ENCODE data around the gene ZBTB21. TPM values are rescaled to one million over a fixed set of nuclear protein-coding genes. Genes with fewer than 3 reads are reported as not detected.

ZBTB21 gene
- total RNA-seq, 2 experiments from 2014 or later = 132 to 139 TPM

GRCh38 chr21:42042651-42043050, 32.5 kb upstream of the ZBTB21 start:
- H3K27me3 ChIP-seq (ENCODE audit: control insufficient read depth in 1 of 2, insufficient read depth in 2 of 2, low read length in 2 of 2) = no peaks in the 10 kb centered on the region
- H3K4me3 ChIP-seq (ENCODE audit: low read length) = no peak overlapping the region
- H3K27ac Mint-ChIP-seq = no peak overlapping the region
- H3K36me3 Mint-ChIP-seq (ENCODE audit: low read depth) = no peaks in the 10 kb centered on the region
- DNase-seq (no peak), ATAC-seq (ENCODE audit: poor library complexity) (no peak)
- no peaks in the 10 kb centered on the region for H3K9me3 ChIP-seq (ENCODE audit: control insufficient read depth in 1 of 2, insufficient read depth in 1 of 2, low read length in 2 of 2)
- no peaks in the 10 kb centered on the region for H3K27me3 Mint-ChIP-seq
- ChIA-PET POLR2A (interaction anchor here (0.8 kb wide), 1 partner anchor 20 kb away, joined by 4 read pairs; no protein-coding TSS in a partner anchor), CTCF (no interaction called here)
- H3K4me1 ChIP-seq (ENCODE audit: insufficient read depth, low read length) = no peaks in the 10 kb centered on the region
- intact Hi-C loops (cut with DNase I, micrococcal nuclease) = no loop called here
- no peak for TF ChIP-seq CTCF (IDR thresholded peaks at IDR 0.05)
- no peaks in the 10 kb centered on the region for H3K36me3 ChIP-seq (ENCODE audit: insufficient read depth, low read length)
- H3K27ac ChIP-seq (ENCODE audit: low read depth in 1 of 2, low read length in 2 of 2) = no peak overlapping the region
- no peaks in the 10 kb centered on the region for H3K9me3 Mint-ChIP-seq
- H3K4me3 Mint-ChIP-seq = no peak overlapping the region
- no peaks in the 10 kb centered on the region for H3K4me1 Mint-ChIP-seq (ENCODE audit: low read depth)

GRCh38 chr21:42041711-42042110, 31.6 kb upstream of the ZBTB21 start:
- DNase-seq (no peak), ATAC-seq (ENCODE audit: poor library complexity) (no peak)
- intact Hi-C loops (cut with DNase I, micrococcal nuclease) = no loop called here
- H3K27ac ChIP-seq (ENCODE audit: low read depth in 1 of 2, low read length in 2 of 2) = no peak overlapping the region
- H3K36me3 ChIP-seq (ENCODE audit: insufficient read depth, low read length) = no peaks in the 10 kb centered on the region
- CTCF ChIA-PET = no interaction called here
- H3K4me1 Mint-ChIP-seq (ENCODE audit: low read depth) = no peaks in the 10 kb centered on the region
- H3K27ac Mint-ChIP-seq = no peak overlapping the region
- H3K9me3 Mint-ChIP-seq = no peaks in the 10 kb centered on the region
- no peaks in the 10 kb centered on the region for H3K9me3 ChIP-seq (ENCODE audit: control insufficient read depth in 1 of 2, insufficient read depth in 1 of 2, low read length in 2 of 2)
- H3K27me3 ChIP-seq (ENCODE audit: control insufficient read depth in 1 of 2, insufficient read depth in 2 of 2, low read length in 2 of 2) = no peaks in the 10 kb centered on the region
- H3K4me3 ChIP-seq (ENCODE audit: low read length) = no peak overlapping the region
- POLR2A ChIA-PET = interaction anchor here (1.3 kb wide), 1 partner anchor 21 kb away, joined by 5 read pairs; no protein-coding TSS in a partner anchor
- no peaks in the 10 kb centered on the region for H3K4me1 ChIP-seq (ENCODE audit: insufficient read depth, low read length)
- H3K36me3 Mint-ChIP-seq (ENCODE audit: low read depth) = no peaks in the 10 kb centered on the region
- no peak overlapping the region for H3K4me3 Mint-ChIP-seq
- TF ChIP-seq CTCF (IDR thresholded peaks at IDR 0.05) = no peak
- no peaks in the 10 kb centered on the region for H3K27me3 Mint-ChIP-seq

- no peaks in the 10 kb centered on the region for H3K9me3 ChIP-seq (ENCODE audit: control insufficient read depth in 1 of 2, insufficient read depth in 1 of 2, low read length in 2 of 2)
- H3K4me3 ChIP-seq (ENCODE audit: low read length) = no peak overlapping the region
- Mint-ChIP-seq H3K4me3 (no peak overlapping the region), H3K4me1 (ENCODE audit: low read depth) (no peaks in the 10 kb centered on the region), H3K27ac (no peak overlapping the region), H3K27me3 (no peaks in the 10 kb centered on the region), H3K9me3 (no peaks in the 10 kb centered on the region), H3K36me3 (ENCODE audit: low read depth) (no peaks in the 10 kb centered on the region)
- ATAC-seq (ENCODE audit: poor library complexity) (no peak), DNase-seq (no peak)
- CTCF ChIA-PET = no interaction called here
- intact Hi-C loops (cut with DNase I, micrococcal nuclease) = no loop called here
- H3K27me3 ChIP-seq (ENCODE audit: control insufficient read depth in 1 of 2, insufficient read depth in 2 of 2, low read length in 2 of 2) = no peaks in the 10 kb centered on the region
- no peaks in the 10 kb centered on the region for H3K36me3 ChIP-seq (ENCODE audit: insufficient read depth, low read length)
- POLR2A ChIA-PET = interaction anchor here (1.3 kb wide), 1 partner anchor 21 kb away, joined by 5 read pairs; no protein-coding TSS in a partner anchor
- H3K27ac ChIP-seq (ENCODE audit: low read depth in 1 of 2, low read length in 2 of 2) = no peak overlapping the region
- no peaks in the 10 kb centered on the region for H3K4me1 ChIP-seq (ENCODE audit: insufficient read depth, low read length)
- TF ChIP-seq CTCF (IDR thresholded peaks at IDR 0.05) = no peak
Measured at GRCh38 chr21:42041246-42041645, 31.1 kb upstream of the ZBTB21 start.
